ENCODE results near the gene NECAB2.

- TF ChIP-seq CTCF (IDR thresholded peaks at IDR 0.05), result no peak
- no peak for TF ChIP-seq POLR2A (IDR thresholded peaks at IDR 0.05)
These were observed 39.5 kb upstream of the NECAB2 start for GRCh38 chr16:83928341-83929055.

Data from prostate gland (tissue), 2 donors.